ENCODE data around the gene NKD2. TPM values are rescaled to one million over a fixed set of nuclear protein-coding genes. Genes with fewer than 3 reads are reported as not detected.

NKD2 gene
- polyA plus RNA-seq, 1 of the 3 experiments (the other 2 are of a cell fraction), result not detected

- DNase-seq, result no peak
- TF ChIP-seq IRF3 (IDR thresholded peaks at IDR 0.05; ENCODE audit: low read depth, low read length) (no peak), RAD21 (IDR thresholded peaks at IDR 0.05; ENCODE audit: low read length) (no peak), GABPA (IDR thresholded peaks at IDR 0.05; ENCODE audit: low read depth) (no peak), TAF1 (IDR thresholded peaks at IDR 0.05; ENCODE audit: borderline replicate concordance, low read depth, low read length) (no peak), SMC3 (IDR thresholded peaks at IDR 0.05; ENCODE audit: low read depth, low read length) (no peak), EP300 (IDR thresholded peaks at IDR 0.05; ENCODE audit: borderline replicate concordance in 1 of 2, low read depth in 1 of 2, low read length in 1 of 2) (no peak), NFIC (IDR thresholded peaks at IDR 0.05; ENCODE audit: borderline replicate concordance) (no peak), RXRA (IDR thresholded peaks at IDR 0.05; ENCODE audit: borderline replicate concordance, low read depth) (no peak), RCOR1 (IDR thresholded peaks at IDR 0.05; ENCODE audit: low read length) (no peak), FOXM1 (IDR thresholded peaks at IDR 0.05; ENCODE audit: low read depth) (no peak), TEAD4 (IDR thresholded peaks at IDR 0.05; ENCODE audit: borderline replicate concordance, insufficient read depth) (no peak), YY1 (IDR thresholded peaks at IDR 0.05; ENCODE audit: low read depth) (no peak), USF1 (IDR thresholded peaks at IDR 0.05; ENCODE audit: borderline replicate concordance, low read depth) (no peak), POLR2AphosphoS5 (IDR thresholded peaks at IDR 0.05; ENCODE audit: low read depth, low read length) (no peak), MAX (IDR thresholded peaks at IDR 0.05; ENCODE audit: low read depth) (no peak), RFX5 (IDR thresholded peaks at IDR 0.05; ENCODE audit: low read length) (no peak), CHD2 (IDR thresholded peaks at IDR 0.05; ENCODE audit: low read length, partially characterized antibody) (no peak), PBX3 (IDR thresholded peaks at IDR 0.05) (no peak), FOSL2 (IDR thresholded peaks at IDR 0.05; ENCODE audit: borderline replicate concordance, low read depth) (no peak), JUND (IDR thresholded peaks at IDR 0.05) (no peak)
- WGBS (ENCODE audit: low lambda C conversion rate), result 92% methylated on average over 3 of the region's 23 CpGs
Measured at GRCh38 chr5:1078851-1079250, 70.2 kb downstream of the NKD2 start.

More at GRCh38 chr5:1078851-1079250, 70.2 kb downstream of the NKD2 start:
- Histone ChIP-seq H2AFZ (ENCODE audit: low read depth) (no peak overlapping the region), H3K79me2 (ENCODE audit: insufficient read depth) (no peaks in the 10 kb centered on the region), H3K4me3 (ENCODE audit: low read depth in 2 of 2, low read length in 1 of 2) (no peak overlapping the region), H3K9me2 (no peaks in the 10 kb centered on the region), H3K27ac (ENCODE audit: low read depth in 2 of 2, low read length in 1 of 2) (no peak overlapping the region), H3K9ac (no peak overlapping the region), H3K4me1 (ENCODE audit: control insufficient read depth in 1 of 2, insufficient read depth in 2 of 2, low read depth in 1 of 2, low read length in 1 of 2) (no peaks in the 10 kb centered on the region), H3K36me3 (replicated peaks in 1 of 2; ENCODE audit: control insufficient read depth in 1 of 2, insufficient read depth in 2 of 2, low read length in 1 of 2) (no peaks in the 10 kb centered on the region), H4K20me1 (ENCODE audit: insufficient read depth) (no peaks in the 10 kb centered on the region), H3K9me3 (no peaks in the 10 kb centered on the region), H3K27me3 (ENCODE audit: insufficient read depth) (no peaks in the 10 kb centered on the region), H3F3A (replicated peaks; ENCODE audit: insufficient read depth) (no peaks in the 10 kb centered on the region), H3K4me2 (no peak overlapping the region)
- ChIA-PET POLR2A (no interaction called here), CTCF (interaction anchor here (0.9 kb wide), 1 partner anchor 10 kb away, joined by 3 read pairs; no protein-coding TSS in a partner anchor)
